IMR-90 (cell line): ENCODE results near the gene SYN1. TPM values are rescaled to one million over a fixed set of nuclear protein-coding genes. Genes with fewer than 3 reads are reported as not detected.

Experiments
- ATAC-seq: fragments of 200-7000 bp; cut with Tn5 transposase; 2 replicates; pipeline ENCODE4 v1.9.1; 2020; ENCODE audit warnings: low read depth, mild to moderate bottlenecking, moderate library complexity
- BruUV-seq: library from RNA; stranded (reverse); fragments of 400-500 nt; replicated peaks from 2 replicates; lab custom pipeline; 2021; lab: Mats Ljungman, UMichigan
- CTCF ChIA-PET: fragments of 300-600 bp; formaldehyde crosslinking; extraction: SDS; loops from one replicate; lab custom pipeline; 2021; ENCODE audit warnings: antibody characterized with exemption; lab: Yijun Ruan, JAX
- POLR2A ChIA-PET: fragments of 300-600 bp; sonication (Branson Sonifier 250); formaldehyde crosslinking; loops from one replicate; lab custom pipeline; 2022; ENCODE audit warnings: antibody characterized with exemption; ENCODE audit not compliant: unreplicated experiment; lab: Charles Lee
- DNase-seq: peaks from one replicate; pipeline ENCODE4 v3.0.0; 2013
- H2AFZ ChIP-seq: replicated peaks from 2 replicates; pipeline ENCODE3; 2013; ENCODE audit warnings: low read length, mild to moderate bottlenecking; ENCODE audit not compliant: poor library complexity
- H2AK5ac ChIP-seq: 2 replicates; pipeline ENCODE4 v1.6.1; 2013; ENCODE audit warnings: low read depth, low read length, inconsistent platforms
- H2AK9ac ChIP-seq: replicated peaks from 2 replicates; pipeline ENCODE3; 2013; ENCODE audit warnings: mild to moderate bottlenecking, low read depth, low read length, moderate library complexity; ENCODE audit not compliant: poor library complexity
- H2BK120ac ChIP-seq: 2 replicates; pipeline ENCODE4 v1.6.1; 2013; ENCODE audit warnings: low read depth, low read length, inconsistent platforms
- H2BK15ac ChIP-seq: 3 replicates; pipeline ENCODE4 v1.6.1; 2013; ENCODE audit warnings: low read depth, low read length, inconsistent platforms
- H2BK20ac ChIP-seq: 2 replicates; pipeline ENCODE4 v1.6.1; 2013; ENCODE audit warnings: low read depth, mild to moderate bottlenecking, inconsistent platforms, low read length, moderate library complexity
- H2BK5ac ChIP-seq: 2 replicates; pipeline ENCODE4 v1.6.1; 2013; ENCODE audit warnings: mild to moderate bottlenecking, low read depth, low read length, inconsistent platforms; ENCODE audit not compliant: poor library complexity, severe bottlenecking
- H3K14ac ChIP-seq: replicated peaks from 2 replicates; pipeline ENCODE4 v1.6.1; 2013; ENCODE audit warnings: low read depth, low read length, inconsistent platforms
- H3K18ac ChIP-seq: 2 replicates; pipeline ENCODE4 v1.6.1; 2013; ENCODE audit warnings: low read depth, low read length, control low read depth
- H3K23ac ChIP-seq: 2 replicates; pipeline ENCODE4 v1.6.1; 2013; ENCODE audit warnings: low read depth, low read length, inconsistent platforms
- H3K27ac ChIP-seq: 2 replicates; pipeline ENCODE4 v1.5.1; 2013; ENCODE audit warnings: mild to moderate bottlenecking, control low read depth, low read length; ENCODE audit not compliant: insufficient read depth
- H3K27me3 ChIP-seq: 2 replicates; pipeline ENCODE4 v1.6.1; 2013; ENCODE audit warnings: low read length; ENCODE audit not compliant: control insufficient read depth, insufficient read depth
- H3K36me3 ChIP-seq: 2 replicates; pipeline ENCODE4 v1.6.1; 2013; ENCODE audit warnings: low read length, mixed read lengths; ENCODE audit not compliant: control insufficient read depth, insufficient read depth
- H3K4ac ChIP-seq: 2 replicates; pipeline ENCODE4 v1.6.1; 2013; ENCODE audit warnings: low read depth, low read length, inconsistent platforms
- H3K4me1 ChIP-seq: 2 replicates; pipeline ENCODE4 v1.6.1; 2013; ENCODE audit warnings: low read length, mixed read lengths; ENCODE audit not compliant: control insufficient read depth, insufficient read depth
- H3K4me2 ChIP-seq: 2 replicates; pipeline ENCODE4 v1.6.1; 2013; ENCODE audit warnings: low read depth, mild to moderate bottlenecking, control low read depth, low read length, moderate library complexity
- H3K4me3 ChIP-seq: 2 replicates; pipeline ENCODE4 v1.5.1; 2013; ENCODE audit warnings: low read depth, mild to moderate bottlenecking, control low read depth, low read length, moderate library complexity; ENCODE audit not compliant: insufficient read depth
- H3K56ac ChIP-seq: 2 replicates; pipeline ENCODE4 v1.6.1; 2013; ENCODE audit warnings: low read length, inconsistent platforms; ENCODE audit not compliant: insufficient read depth; ENCODE audit errors: extremely low read depth
- H3K79me1 ChIP-seq, 2 experiments: 2 replicates each; pipeline ENCODE4 v1.6.1; 2013; ENCODE audit warnings: low read length in 2 of 2, inconsistent platforms in 1 of 2, low read depth in 1 of 2
- H3K9ac ChIP-seq: 2 replicates; pipeline ENCODE4 v1.6.1; 2013; ENCODE audit warnings: low read depth, low read length, control low read depth
- H3K9me1 ChIP-seq: 2 replicates; pipeline ENCODE4 v1.6.1; 2013; ENCODE audit warnings: low read length, inconsistent platforms; ENCODE audit not compliant: insufficient read depth
- H3K9me3 ChIP-seq: 2 replicates; pipeline ENCODE4 v1.6.1; 2013; ENCODE audit warnings: low read length; ENCODE audit not compliant: control insufficient read depth, insufficient read depth
- H4K20me1 ChIP-seq: 2 replicates; pipeline ENCODE4 v1.6.1; 2013; ENCODE audit warnings: low read length, inconsistent platforms; ENCODE audit not compliant: insufficient read depth
- H4K5ac ChIP-seq: 2 replicates; pipeline ENCODE4 v1.6.1; 2013; ENCODE audit warnings: mild to moderate bottlenecking, low read depth, low read length, control low read depth
- H4K8ac ChIP-seq, 2 experiments: 2 replicates each; pipeline ENCODE4 v1.6.1; 2013; ENCODE audit warnings: low read depth in 2 of 2, low read length in 2 of 2, control low read depth in 1 of 2, inconsistent platforms in 1 of 2
- H4K91ac ChIP-seq: 2 replicates; pipeline ENCODE4 v1.6.1; 2013; ENCODE audit warnings: low read depth, low read length, inconsistent platforms; ENCODE audit not compliant: insufficient read depth
- CEBPB ChIP-seq: IDR thresholded peaks from 2 replicates; pipeline ENCODE4 v1.6.1; 2012; ENCODE audit warnings: low read depth, low read length, improper control_type of control experiment
- CHD1 ChIP-seq: IDR thresholded peaks from 2 replicates; pipeline ENCODE4 v1.6.1; 2012; ENCODE audit warnings: low read depth, low read length, improper control_type of control experiment
- WGBS, 2 experiments: methylation state at CpG; one replicate each; pipeline versions ENCODE4 v1.1.5 to v1.1.7; 2013; ENCODE audit warnings: missing lambda C conversion rate in 2 of 2; ENCODE audit not compliant: insufficient read length in 1 of 2; ENCODE audit errors: extremely low coverage in 2 of 2; 5-methylcytosine and 5-hydroxymethylcytosine counted together
- dilution Hi-C: fragments of 300-500 bp; cut with HindIII; formaldehyde crosslinking; loops from one replicate; pipeline ENCODE4 v1.14.3; 2018; ENCODE audit warnings: low sequenced_read_pairs; ENCODE audit not compliant: unreplicated experiment
- in situ Hi-C: fragments of 300-500 bp; cut with MboI; formaldehyde crosslinking; loops from 3 replicates; pipeline ENCODE4 v1.14.3; 2019; ENCODE audit warnings: low sequenced_read_pairs, inconsistent platforms, mixed read lengths
- intact Hi-C: fragments of 100-400 bp; cut with micrococcal nuclease; formaldehyde crosslinking; loops from 2 replicates; pipeline ENCODE4 v1.10.0; 2022
- polyA plus RNA-seq, 3 experiments: library from polyadenylated mRNA; depleted of rRNA; stranded (reverse); fragments of >200 nt; gene quantifications; 2 replicates each; pipeline ENCODE4 v1.2.3, GENCODE V29; 2012; ENCODE audit warnings: low replicate concordance in 1 of 3
- total RNA-seq: library from RNA; depleted of rRNA; stranded (reverse); fragments of >200 nt; gene quantifications from 2 replicates; pipeline ENCODE4 v1.2.3, GENCODE V29; 2012

The SYN1 gene
- total and polyA plus RNA-seq, 2 of the 4 experiments (the other 2 are of a cell fraction), result under 0.01 to 0.56 TPM

- Histone ChIP-seq H3K9ac (no peak overlapping the region), H2BK15ac (no peak overlapping the region), H3K4ac (no peak overlapping the region), H3K4me1 (peaks cover 5% of the 10 kb centered on the region), H2BK20ac (no peak overlapping the region), H2BK5ac (no peak overlapping the region), H3K18ac (no peak overlapping the region), H2AFZ (no peak overlapping the region), H4K20me1 (peaks cover 25% of the 10 kb centered on the region), H3K14ac (no peak overlapping the region), H4K5ac (no peak overlapping the region), H3K4me3 (no peak overlapping the region), H3K23ac (no peak overlapping the region), H2AK5ac (no peak overlapping the region), H3K9me3 (no peaks in the 10 kb centered on the region), H3K56ac (no peak overlapping the region), H4K8ac (no peak overlapping the region), H2AK9ac (no peak overlapping the region), H3K27ac (no peak overlapping the region), H4K91ac (no peak overlapping the region), H3K36me3 (peaks cover 9% of the 10 kb centered on the region), H2BK120ac (no peak overlapping the region), H3K27me3 (no peaks in the 10 kb centered on the region), H3K4me2 (no peak overlapping the region), H3K79me1 (peaks cover 3 to 42% of the 10 kb centered on the region in 2 experiments; a peak in 3 of 4 replicates), H3K9me1 (no peaks in the 10 kb centered on the region)
- TF ChIP-seq CEBPB (0 out of 2 replicates have a peak, but pooled peaks have one; percentile 18), CHD1 (no peak)
- dilution Hi-C loops (no loop called here), in situ Hi-C loops (loop anchor here (5.0 to 25.0 kb wide), 2 partner anchors 83 to 433 kb away; partner anchors contain the start of genes ARAF and CDK16), intact Hi-C loops (no loop called here)
- CTCF ChIA-PET, result interaction anchor here (0.7 kb wide), 1 partner anchor 115 kb away, joined by 3 read pairs; no protein-coding TSS in a partner anchor
- no TSS peak for BruUV-seq
- POLR2A ChIA-PET, result interaction anchor here (0.5 kb wide), 1 partner anchor 21 kb away, joined by 13 read pairs; no protein-coding TSS in a partner anchor
- DNase-seq, result no peak
- no peak for ATAC-seq
- WGBS, 2 experiments, result 88% methylated on average over 5 of the region's 10 CpGs; no CpG with 5 or more reads in 1 of the 2 experiments
Observed at GRCh38 chrX:47645530-47645929, 25.9 kb upstream of the SYN1 start.
